Loucy (cell line): Measurements from ENCODE around the gene HCK.

Experiments
- EZH2phosphoT487 ChIP-seq: fragments of 200-600 bp; IDR thresholded peaks from 2 replicates; pipeline ENCODE4 v1.6.1; 2018; ENCODE audit warnings: antibody characterized with exemption, mild to moderate bottlenecking, moderate library complexity, borderline replicate concordance
- TF ChIP-seq, protein P1 (sequence below): fragments of 200-600 bp; sonication (generic); conservative IDR thresholded peaks from 2 replicates; pipeline ENCODE4 v1.5.1; 2014; ENCODE audit warnings: mild to moderate bottlenecking, antibody characterized with exemption, low read length

DNA sequence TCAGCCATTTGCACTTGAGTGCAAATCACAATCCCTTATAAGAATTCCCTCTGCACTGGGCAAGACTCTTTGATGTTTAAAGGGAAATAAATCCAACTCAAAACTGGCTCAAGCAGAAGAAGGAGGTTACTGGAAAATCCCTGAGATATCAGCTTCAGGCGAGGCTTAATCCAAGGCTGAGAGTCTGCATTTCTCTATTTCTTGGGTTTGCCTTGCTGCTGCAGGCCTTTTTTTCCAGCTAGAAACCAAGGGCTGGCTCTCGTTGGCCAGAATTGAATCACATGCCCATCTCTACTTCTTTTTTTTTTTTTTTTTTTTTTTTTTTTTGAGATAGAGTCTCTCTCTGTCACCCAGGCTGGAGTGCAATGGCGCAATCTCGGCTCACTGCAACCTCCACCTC, 11.7 kb downstream of the HCK start:
- TF ChIP-seq, protein P1, sequence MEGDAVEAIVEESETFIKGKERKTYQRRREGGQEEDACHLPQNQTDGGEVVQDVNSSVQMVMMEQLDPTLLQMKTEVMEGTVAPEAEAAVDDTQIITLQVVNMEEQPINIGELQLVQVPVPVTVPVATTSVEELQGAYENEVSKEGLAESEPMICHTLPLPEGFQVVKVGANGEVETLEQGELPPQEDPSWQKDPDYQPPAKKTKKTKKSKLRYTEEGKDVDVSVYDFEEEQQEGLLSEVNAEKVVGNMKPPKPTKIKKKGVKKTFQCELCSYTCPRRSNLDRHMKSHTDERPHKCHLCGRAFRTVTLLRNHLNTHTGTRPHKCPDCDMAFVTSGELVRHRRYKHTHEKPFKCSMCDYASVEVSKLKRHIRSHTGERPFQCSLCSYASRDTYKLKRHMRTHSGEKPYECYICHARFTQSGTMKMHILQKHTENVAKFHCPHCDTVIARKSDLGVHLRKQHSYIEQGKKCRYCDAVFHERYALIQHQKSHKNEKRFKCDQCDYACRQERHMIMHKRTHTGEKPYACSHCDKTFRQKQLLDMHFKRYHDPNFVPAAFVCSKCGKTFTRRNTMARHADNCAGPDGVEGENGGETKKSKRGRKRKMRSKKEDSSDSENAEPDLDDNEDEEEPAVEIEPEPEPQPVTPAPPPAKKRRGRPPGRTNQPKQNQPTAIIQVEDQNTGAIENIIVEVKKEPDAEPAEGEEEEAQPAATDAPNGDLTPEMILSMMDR = no peak
- no peak for TF ChIP-seq EZH2phosphoT487
